Natural killer cell (primary cell): ENCODE measurements around the gene TEKT5. TPM values are rescaled to one million over a fixed set of nuclear protein-coding genes. Genes with fewer than 3 reads are reported as not detected.
"Not testable (repeated sequence)": the region's sequence is repeated elsewhere in the genome, so short reads cannot be mapped to it uniquely, and the experiment has no call there.

Experiments used
- ATAC-seq, 3 donors: fragments of 150-1000 bp in 2 of 3; fragments of 200-7000 bp in 1 of 3; cut with Tn5 transposase; 1 replicate in 1 of 3; 2 replicates in 2 of 3; pipeline ENCODE4 v1.10.0; 2021; ENCODE audit warnings: mild to moderate bottlenecking in 2 of 3, moderate library complexity in 2 of 3
- DNase-seq, 2 donors: peaks; one replicate each; pipeline versions ENCODE4 v3.0.0 to v3.0.0-alpha.2; 2013 to 2021; ENCODE audit warnings: mixed read lengths in 1 of 2
- H3K27ac ChIP-seq: one replicate; pipeline ENCODE4 v1.5.1; 2013; ENCODE audit warnings: mild to moderate bottlenecking, low read length
- H3K27me3 ChIP-seq: one replicate; pipeline ENCODE4 v1.6.1; 2013; ENCODE audit warnings: low read length; ENCODE audit not compliant: control insufficient read depth, insufficient read depth
- H3K36me3 ChIP-seq: one replicate; pipeline ENCODE4 v1.6.1; 2013; ENCODE audit warnings: low read length; ENCODE audit not compliant: control insufficient read depth, insufficient read depth
- H3K4me1 ChIP-seq: one replicate; pipeline ENCODE4 v1.6.1; 2013; ENCODE audit warnings: low read length; ENCODE audit not compliant: control insufficient read depth, insufficient read depth
- H3K4me3 ChIP-seq: one replicate; pipeline ENCODE4 v1.5.1; 2013; ENCODE audit warnings: low read length
- H3K9me3 ChIP-seq: one replicate; pipeline ENCODE4 v1.6.1; 2013; ENCODE audit warnings: low read length; ENCODE audit not compliant: control insufficient read depth, insufficient read depth
- H3K27ac Mint-ChIP-seq, 2 donors: one replicate each; pipeline ENCODE4 v1.8.0; 2022; ENCODE audit warnings: mild to moderate bottlenecking in 2 of 2, mixed read lengths in 2 of 2, moderate library complexity in 1 of 2
- H3K27me3 Mint-ChIP-seq, 2 donors: one replicate each; pipeline ENCODE4 v1.8.0; 2022; ENCODE audit warnings: low read depth in 2 of 2, mixed read lengths in 2 of 2
- H3K36me3 Mint-ChIP-seq: one replicate; pipeline ENCODE4 v1.8.0; 2022; ENCODE audit warnings: mixed read lengths
- H3K4me1 Mint-ChIP-seq, 2 donors: one replicate each; pipeline ENCODE4 v1.8.0; 2022; ENCODE audit warnings: mixed read lengths in 2 of 2
- H3K4me3 Mint-ChIP-seq: one replicate; pipeline ENCODE4 v1.8.0; 2022; ENCODE audit warnings: mild to moderate bottlenecking, moderate library complexity, mixed read lengths
- H3K9me3 Mint-ChIP-seq, 2 donors: one replicate each; pipeline ENCODE4 v1.8.0; 2022; ENCODE audit warnings: mixed read lengths in 2 of 2
- WGBS: methylation state at CpG from one replicate; pipeline ENCODE4 v1.1.7; 2013; ENCODE audit warnings: missing lambda C conversion rate; ENCODE audit not compliant: insufficient coverage; 5-methylcytosine and 5-hydroxymethylcytosine counted together
- intact Hi-C: fragments of 100-400 bp; cut with micrococcal nuclease; formaldehyde crosslinking; loops from one replicate; pipeline ENCODE4 v1.14.2; 2022
- total RNA-seq, 4 donors: library from RNA; stranded (reverse); fragments of 120-200 nt in 1 of 4; gene quantifications; one replicate each; pipeline versions ENCODE4 v1.2.3 to v1.2.4, GENCODE V29; 2013 to 2022
- TF ChIP-seq, protein P1 (sequence below): fragments of 200-600 bp; IDR thresholded peaks from one replicate; pipeline ENCODE4 v1.8.0; 2022; ENCODE audit warnings: antibody characterized with exemption

Gene TEKT5
- total RNA-seq, 3 donors from 2014 or later (not counting 1 experiment from before 2014, with no cell fraction given), result 1.1 TPM; not detected in 2

DNA sequence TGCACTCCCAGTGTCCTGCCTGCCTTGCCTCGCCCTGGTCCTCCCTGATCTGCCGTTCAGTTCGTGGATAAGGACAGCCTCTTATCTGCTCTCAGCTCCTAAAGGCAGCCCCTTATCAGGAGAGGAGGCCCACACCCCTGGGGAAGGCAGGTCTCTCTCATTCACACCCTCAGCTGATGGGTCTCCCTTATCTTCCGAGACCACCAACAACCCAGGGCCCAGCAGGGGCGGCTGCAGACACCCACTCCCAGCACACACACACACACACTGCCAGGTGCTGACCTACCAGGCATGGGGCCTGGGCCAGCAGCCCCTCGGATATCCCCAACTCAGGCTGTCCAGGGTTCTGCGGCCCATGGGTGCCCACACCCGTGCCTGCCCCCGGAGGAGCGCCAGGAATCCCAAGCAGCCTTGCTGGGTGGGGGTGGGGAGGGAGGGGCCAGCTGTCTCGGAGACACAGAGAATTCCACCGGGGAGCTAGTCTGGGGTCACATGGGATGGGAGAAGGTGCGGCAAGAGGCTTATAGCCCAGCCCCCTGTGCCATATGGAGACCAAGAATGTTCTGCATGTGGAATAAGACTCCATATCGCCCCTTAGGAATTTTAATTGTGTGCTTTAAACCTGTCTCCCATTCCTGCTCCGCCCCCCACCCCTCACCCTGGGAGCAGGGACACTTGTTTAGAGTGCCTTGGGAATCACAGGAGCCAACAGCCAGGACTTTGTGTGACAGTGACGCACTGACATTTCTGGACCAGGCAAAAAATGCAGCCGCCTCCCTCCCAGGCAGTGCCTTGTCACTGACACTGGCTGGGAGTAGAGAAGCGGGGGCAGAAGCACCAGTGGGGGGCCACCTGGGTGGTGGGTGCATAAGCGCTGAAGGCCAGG is 72.5 kb downstream of the TEKT5 start:
- no peak overlapping the region for H3K27ac Mint-ChIP-seq
- H3K4me3 Mint-ChIP-seq, result no peak overlapping the region
- H3K36me3 Mint-ChIP-seq, result no peaks in the 10 kb centered on the region
- no peaks in the 10 kb centered on the region for H3K9me3 Mint-ChIP-seq
- no peaks in the 10 kb centered on the region for H3K27me3 ChIP-seq
- ATAC-seq (no peak), DNase-seq (no peak)
- H3K4me1 Mint-ChIP-seq, result peaks cover 0 to 8% of the 10 kb centered on the region in 2 donors
- H3K27ac ChIP-seq, result no peak overlapping the region
- no peak overlapping the region for H3K4me3 ChIP-seq
- WGBS, result 91% methylated on average over 19 of the region's 19 CpGs
- H3K4me1 ChIP-seq, result no peaks in the 10 kb centered on the region
- H3K9me3 ChIP-seq, result no peaks in the 10 kb centered on the region
- H3K36me3 ChIP-seq, result no peaks in the 10 kb centered on the region
- H3K27me3 Mint-ChIP-seq, result peaks cover 18 to 19% of the 10 kb centered on the region in 2 donors
- intact Hi-C loops, result no loop called here
- TF ChIP-seq, protein P1, sequence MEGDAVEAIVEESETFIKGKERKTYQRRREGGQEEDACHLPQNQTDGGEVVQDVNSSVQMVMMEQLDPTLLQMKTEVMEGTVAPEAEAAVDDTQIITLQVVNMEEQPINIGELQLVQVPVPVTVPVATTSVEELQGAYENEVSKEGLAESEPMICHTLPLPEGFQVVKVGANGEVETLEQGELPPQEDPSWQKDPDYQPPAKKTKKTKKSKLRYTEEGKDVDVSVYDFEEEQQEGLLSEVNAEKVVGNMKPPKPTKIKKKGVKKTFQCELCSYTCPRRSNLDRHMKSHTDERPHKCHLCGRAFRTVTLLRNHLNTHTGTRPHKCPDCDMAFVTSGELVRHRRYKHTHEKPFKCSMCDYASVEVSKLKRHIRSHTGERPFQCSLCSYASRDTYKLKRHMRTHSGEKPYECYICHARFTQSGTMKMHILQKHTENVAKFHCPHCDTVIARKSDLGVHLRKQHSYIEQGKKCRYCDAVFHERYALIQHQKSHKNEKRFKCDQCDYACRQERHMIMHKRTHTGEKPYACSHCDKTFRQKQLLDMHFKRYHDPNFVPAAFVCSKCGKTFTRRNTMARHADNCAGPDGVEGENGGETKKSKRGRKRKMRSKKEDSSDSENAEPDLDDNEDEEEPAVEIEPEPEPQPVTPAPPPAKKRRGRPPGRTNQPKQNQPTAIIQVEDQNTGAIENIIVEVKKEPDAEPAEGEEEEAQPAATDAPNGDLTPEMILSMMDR, result no peak

DNA sequence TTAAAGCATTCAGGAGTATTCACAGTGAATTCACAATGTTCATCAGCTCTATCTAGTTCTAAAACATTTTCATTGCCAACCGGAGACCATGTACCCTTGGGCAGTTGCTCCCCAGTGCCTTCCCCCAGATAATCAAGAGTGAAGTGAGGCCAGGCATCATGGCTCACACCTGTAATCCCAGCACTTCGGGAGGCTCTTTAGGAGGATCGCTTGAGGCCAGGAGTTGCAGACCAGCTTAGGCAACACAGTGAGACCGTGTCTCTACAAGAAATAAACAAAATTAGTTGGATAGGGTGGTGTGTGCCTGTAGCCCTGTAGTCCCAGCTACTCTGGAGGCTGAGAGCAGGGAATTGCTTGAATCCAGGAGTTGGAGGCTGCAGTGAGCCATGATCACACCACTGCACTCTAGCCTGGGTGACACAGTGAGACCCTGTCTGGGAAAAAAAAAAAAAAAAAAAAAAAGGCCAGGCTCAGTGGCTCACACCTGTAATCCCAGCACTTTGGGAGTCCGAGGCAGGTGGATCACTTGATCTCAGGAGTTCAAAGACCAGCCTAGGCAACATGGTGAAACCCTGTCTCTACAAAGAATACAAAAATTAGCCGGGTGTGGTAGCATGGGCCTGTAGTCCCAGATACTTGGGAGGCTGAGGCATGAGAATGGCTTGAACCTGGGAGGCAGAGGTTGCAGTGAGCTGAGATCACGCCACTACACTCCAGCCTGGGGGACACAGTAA is 73.3 kb downstream of the TEKT5 start:
- H3K36me3 Mint-ChIP-seq, intact Hi-C loops, H3K9me3 Mint-ChIP-seq, H3K27ac Mint-ChIP-seq, H3K9me3 ChIP-seq, H3K4me3 ChIP-seq, H3K36me3 ChIP-seq, H3K27ac ChIP-seq, H3K4me1 ChIP-seq, H3K4me3 Mint-ChIP-seq, DNase-seq, H3K4me1 Mint-ChIP-seq, ATAC-seq, H3K27me3 ChIP-seq: not testable (repeated sequence)
- 94% methylated on average over 5 of the region's 7 CpGs for WGBS
- H3K27me3 Mint-ChIP-seq, result peaks cover 19% of the 10 kb centered on the region in 2 donors

DNA sequence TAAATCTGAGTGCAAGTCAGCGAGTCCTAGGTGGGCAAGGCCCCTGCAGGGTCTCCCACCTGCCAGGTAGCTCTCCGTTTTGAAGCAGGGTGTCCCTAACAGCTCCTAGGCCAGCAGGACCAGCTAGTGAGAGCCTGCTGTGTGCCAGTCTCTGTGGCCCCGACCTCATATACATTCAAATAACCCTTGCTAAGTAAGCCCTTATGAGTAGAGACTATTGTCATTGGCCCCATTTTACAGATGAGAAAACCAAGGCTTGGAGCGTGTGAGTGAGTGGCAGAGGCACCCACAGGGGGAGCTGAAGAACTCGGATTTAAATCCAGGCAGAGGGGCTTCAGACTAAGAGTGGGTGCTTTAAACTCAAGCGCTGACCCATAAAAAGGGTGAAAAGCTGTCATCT is 74.6 kb downstream of the TEKT5 start:
- Mint-ChIP-seq H3K9me3 (no peaks in the 10 kb centered on the region), H3K4me1 (peaks cover 0 to 8% of the 10 kb centered on the region in 2 donors), H3K27me3 (peaks cover 19 to 22% of the 10 kb centered on the region in 2 donors), H3K27ac (no peak overlapping the region), H3K4me3 (no peak overlapping the region), H3K36me3 (no peaks in the 10 kb centered on the region)
- H3K4me1 ChIP-seq, result no peaks in the 10 kb centered on the region
- H3K36me3 ChIP-seq, result no peaks in the 10 kb centered on the region
- ATAC-seq, result no peak
- DNase-seq, result no peak
- H3K27ac ChIP-seq, result no peak overlapping the region
- no peaks in the 10 kb centered on the region for H3K27me3 ChIP-seq
- WGBS, result 76% methylated on average over 6 of the region's 6 CpGs
- TF ChIP-seq, protein P1, result no peak
- no peak overlapping the region for H3K4me3 ChIP-seq
- H3K9me3 ChIP-seq, result no peaks in the 10 kb centered on the region
- intact Hi-C loops, result no loop called here

DNA sequence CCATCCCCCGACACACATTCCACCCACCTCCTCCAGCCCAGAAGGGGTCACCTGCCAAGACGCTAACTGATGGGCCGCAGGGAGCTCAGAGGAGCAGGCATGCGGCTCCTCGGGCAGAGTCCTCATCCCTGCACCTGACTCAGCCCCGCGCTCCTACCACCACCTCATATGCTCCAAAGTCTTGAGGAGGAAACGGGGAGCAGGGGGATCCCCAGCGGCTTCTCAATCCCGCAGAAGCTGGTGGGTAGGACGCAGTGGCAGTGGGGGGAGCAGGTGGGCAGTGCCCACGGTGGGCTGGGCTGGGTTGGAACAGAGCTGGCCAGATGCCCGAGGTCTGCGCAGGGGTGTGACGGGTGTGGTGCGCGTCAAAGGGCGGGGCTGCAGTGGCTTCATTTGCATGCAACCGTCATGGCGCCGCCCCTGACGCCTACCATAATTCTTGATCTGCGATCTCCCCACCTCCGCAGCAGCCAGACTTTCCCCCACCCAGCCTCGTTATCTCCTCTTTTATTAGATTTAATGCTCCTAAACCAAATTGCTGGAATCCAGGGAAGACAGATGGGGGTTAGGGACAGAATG is 75.4 kb downstream of the TEKT5 start:
- no peaks in the 10 kb centered on the region for H3K27me3 ChIP-seq
- H3K27ac ChIP-seq, result no peak overlapping the region
- no peaks in the 10 kb centered on the region for H3K36me3 ChIP-seq
- H3K27me3 Mint-ChIP-seq, result peaks cover 19 to 22% of the 10 kb centered on the region in 2 donors
- DNase-seq, result no peak
- no peaks in the 10 kb centered on the region for H3K9me3 Mint-ChIP-seq
- H3K36me3 Mint-ChIP-seq, result no peaks in the 10 kb centered on the region
- no peak for ATAC-seq
- TF ChIP-seq, protein P1, result no peak
- no peak overlapping the region for H3K4me3 Mint-ChIP-seq
- no peaks in the 10 kb centered on the region for H3K4me1 ChIP-seq
- no peak overlapping the region for H3K27ac Mint-ChIP-seq
- intact Hi-C loops, result no loop called here
- 25% methylated on average over 25 of the region's 25 CpGs for WGBS
- H3K4me1 Mint-ChIP-seq, result peaks cover 0 to 8% of the 10 kb centered on the region in 2 donors
- H3K4me3 ChIP-seq, result no peak overlapping the region
- H3K9me3 ChIP-seq, result no peaks in the 10 kb centered on the region
